GM23248 (cell line): ENCODE measurements around the gene RTL10. TPM values are rescaled to one million over a fixed set of nuclear protein-coding genes. Genes with fewer than 3 reads are reported as not detected.

Source experiments
- DNase-seq: peaks from one replicate; pipeline ENCODE4 v3.0.0-alpha.2; 2015
- H2AFZ ChIP-seq: fragments of 200-600 bp; sonication (generic); 2 replicates; pipeline ENCODE4 v1.6.1; 2016; ENCODE audit warnings: antibody characterized with exemption
- H3F3A ChIP-seq: fragments of 200-600 bp; sonication (generic); 2 replicates; pipeline ENCODE4 v1.6.1; 2016; ENCODE audit warnings: mild to moderate bottlenecking, antibody characterized with exemption, mixed run types; ENCODE audit not compliant: insufficient read depth
- H3K27ac ChIP-seq: fragments of 200-600 bp; sonication (generic); 2 replicates; pipeline ENCODE4 v1.5.1; 2016; ENCODE audit warnings: mild to moderate bottlenecking
- H3K27me3 ChIP-seq: fragments of 200-600 bp; sonication (generic); replicated peaks from 2 replicates; pipeline ENCODE4 v1.6.1; 2016; ENCODE audit warnings: mild to moderate bottlenecking; ENCODE audit not compliant: insufficient read depth
- H3K36me3 ChIP-seq: fragments of 200-600 bp; sonication (generic); 2 replicates; pipeline ENCODE4 v1.6.1; 2016; ENCODE audit warnings: low read depth, mild to moderate bottlenecking
- H3K4me1 ChIP-seq: fragments of 200-600 bp; sonication (generic); 2 replicates; pipeline ENCODE4 v1.6.1; 2016; ENCODE audit warnings: mild to moderate bottlenecking; ENCODE audit not compliant: insufficient read depth
- H3K4me2 ChIP-seq: fragments of 200-600 bp; sonication (generic); one replicate; pipeline ENCODE4 v1.6.1; 2016; ENCODE audit warnings: mild to moderate bottlenecking; ENCODE audit not compliant: unreplicated experiment
- H3K4me3 ChIP-seq: fragments of 200-600 bp; sonication (generic); 2 replicates; pipeline ENCODE4 v1.5.1; 2016; ENCODE audit warnings: mild to moderate bottlenecking
- H3K79me2 ChIP-seq: fragments of 200-600 bp; sonication (generic); 2 replicates; pipeline ENCODE4 v1.6.1; 2016; ENCODE audit warnings: mild to moderate bottlenecking; ENCODE audit not compliant: insufficient read depth
- H3K9ac ChIP-seq: fragments of 200-600 bp; sonication (generic); 2 replicates; pipeline ENCODE4 v1.6.1; 2016; ENCODE audit warnings: mild to moderate bottlenecking
- H3K9me2 ChIP-seq: fragments of 200-600 bp; sonication (generic); 2 replicates; pipeline ENCODE4 v1.6.1; 2016; ENCODE audit warnings: mixed run types, mild to moderate bottlenecking, moderate library complexity; ENCODE audit not compliant: insufficient read depth
- H3K9me3 ChIP-seq: fragments of 200-600 bp; sonication (generic); one replicate; pipeline ENCODE4 v1.6.1; 2017; ENCODE audit warnings: low read depth
- H4K20me1 ChIP-seq: fragments of 200-600 bp; sonication (generic); 2 replicates; pipeline ENCODE4 v1.6.0; 2016; ENCODE audit not compliant: insufficient read depth
- EZH2 ChIP-seq: fragments of 200-600 bp; sonication (generic); IDR thresholded peaks from 2 replicates; pipeline ENCODE4 v1.6.1; 2018; ENCODE audit warnings: antibody characterized with exemption, mild to moderate bottlenecking; ENCODE audit not compliant: insufficient read depth, poor library complexity, severe bottlenecking
- EZH2phosphoT487 ChIP-seq: fragments of 200-600 bp; sonication (generic); IDR thresholded peaks from 2 replicates; pipeline ENCODE4 v1.6.1; 2018; ENCODE audit warnings: antibody characterized with exemption, moderate library complexity, mild to moderate bottlenecking, low read depth; ENCODE audit not compliant: insufficient read depth
- WGBS, 2 experiments: methylation state at CpG; one replicate each; pipeline ENCODE4 v1.1.6; 2015 to 2017; ENCODE audit warnings: low lambda C conversion rate in 2 of 2, low coverage in 1 of 2; ENCODE audit errors: missing lambda C conversion rate in 2 of 2; 5-methylcytosine and 5-hydroxymethylcytosine counted together
- in situ Hi-C: fragments of 300-500 bp; cut with MboI; formaldehyde crosslinking; loops from 2 replicates; pipeline ENCODE4 v1.15.0; 2020
- polyA plus RNA-seq: library from polyadenylated mRNA; unstranded; fragments of >200 nt; fragmentation: Nextera tagmentation; extraction: Ambion mirVana; gene quantifications from 2 replicates; pipeline ENCODE4 v1.2.1, GENCODE V29; 2016
- total RNA-seq: library from RNA; depleted of rRNA; stranded (reverse); fragments of >200 nt; shearing (Covaris generic); gene quantifications from 2 replicates; pipeline ENCODE4 v1.2.3, GENCODE V29; 2014

Gene RTL10
- total and polyA plus RNA-seq, 2 experiments from 2014 or later = 14.2 to 23.8 TPM

DNA sequence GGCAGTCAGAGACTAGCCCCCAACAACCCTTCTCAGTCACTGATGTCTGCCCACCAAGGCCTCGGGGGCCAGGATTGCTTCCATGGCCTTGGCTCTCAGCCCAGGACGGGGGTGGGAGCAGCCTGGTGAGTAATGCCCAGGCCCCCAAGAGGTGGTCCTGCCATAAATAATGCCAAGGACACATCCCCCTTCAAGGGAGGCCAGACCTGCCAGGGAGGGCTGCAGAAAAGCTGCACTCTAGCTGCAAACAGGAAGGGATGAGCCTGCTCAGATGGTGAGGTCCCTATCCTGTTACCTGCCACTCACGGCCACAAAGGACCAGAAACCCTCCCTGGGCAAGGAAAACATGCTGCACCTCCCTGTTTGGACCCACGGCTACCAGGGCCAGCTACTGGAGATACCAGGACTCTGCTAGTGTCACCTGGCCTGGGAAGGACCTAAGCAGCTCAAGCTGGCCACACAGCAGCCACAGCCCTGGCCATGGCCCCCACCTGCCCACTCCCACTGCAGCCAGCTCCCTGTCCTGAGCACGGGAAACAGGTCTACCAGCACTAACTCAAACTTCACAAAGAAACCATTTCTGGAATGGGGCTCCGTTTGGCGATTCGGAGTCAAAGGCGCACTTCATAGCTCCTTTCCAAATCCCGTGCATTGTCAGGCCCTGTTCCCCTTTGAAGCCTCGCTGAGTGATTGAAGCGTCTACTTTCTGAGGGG, 12.1 kb downstream of the RTL10 start:
- Histone ChIP-seq H3K9me3 (no peaks in the 10 kb centered on the region), H3K36me3 (no peaks in the 10 kb centered on the region), H3K9ac (no peak overlapping the region), H4K20me1 (no peaks in the 10 kb centered on the region), H3K4me3 (no peak overlapping the region), H3K27me3 (no peaks in the 10 kb centered on the region), H3K4me1 (peaks cover 14% of the 10 kb centered on the region), H3K9me2 (no peaks in the 10 kb centered on the region), H3K4me2 (no peak overlapping the region), H3F3A (peaks cover 17% of the 10 kb centered on the region), H2AFZ (no peak overlapping the region), H3K27ac (no peak overlapping the region), H3K79me2 (peaks cover 44% of the 10 kb centered on the region)
- 93 to 95% methylated on average over 11 to 12 of the region's 12 CpGs for WGBS, 2 experiments
- no peak for DNase-seq
- TF ChIP-seq EZH2 = no peak
- TF ChIP-seq EZH2phosphoT487 = no peak
- in situ Hi-C loops = no loop called here

DNA sequence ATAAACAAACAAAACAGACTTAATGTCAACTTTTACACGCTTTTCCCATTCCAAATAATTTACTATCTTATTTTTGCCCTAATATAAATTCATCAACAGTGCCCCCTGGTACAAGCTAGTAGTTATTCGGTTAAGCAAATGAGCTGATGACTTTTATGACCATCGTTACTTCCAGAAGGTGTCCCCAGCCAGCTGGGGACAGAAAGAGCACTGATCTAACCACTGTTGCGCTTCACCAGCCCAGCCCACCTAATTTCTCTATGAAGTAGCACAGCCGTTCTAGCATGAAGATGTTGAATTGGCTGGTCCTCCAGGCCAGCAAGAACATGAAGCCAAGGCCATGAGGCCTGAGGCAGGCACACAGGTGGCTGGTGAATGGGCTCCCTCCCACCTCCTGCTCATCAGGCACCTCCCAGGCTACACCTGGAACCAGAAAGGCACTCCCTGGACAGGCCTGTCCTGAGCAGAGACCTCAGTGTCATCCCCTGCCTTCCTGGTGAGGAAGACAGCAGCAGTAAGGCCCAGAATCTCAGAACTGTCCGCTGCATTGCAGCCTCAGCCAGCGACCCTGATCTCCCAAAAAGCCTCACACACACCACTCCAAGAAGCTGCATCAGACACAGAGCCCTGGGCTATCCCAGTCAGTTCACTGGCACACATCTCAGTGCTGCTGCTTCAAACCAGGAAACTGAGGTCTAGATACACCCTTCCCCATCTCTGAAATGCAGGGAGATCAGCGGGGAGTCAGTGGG, 12.9 kb downstream of the RTL10 start:
- Histone ChIP-seq H3K79me2 (peaks cover 41% of the 10 kb centered on the region), H3K9me2 (no peaks in the 10 kb centered on the region), H4K20me1 (no peaks in the 10 kb centered on the region), H3K4me2 (no peak overlapping the region), H3K36me3 (no peaks in the 10 kb centered on the region), H3K9me3 (no peaks in the 10 kb centered on the region), H3K9ac (no peak overlapping the region), H3F3A (peaks cover 13% of the 10 kb centered on the region), H2AFZ (no peak overlapping the region), H3K4me3 (no peak overlapping the region), H3K4me1 (peaks cover 14% of the 10 kb centered on the region), H3K27ac (no peak overlapping the region), H3K27me3 (no peaks in the 10 kb centered on the region)
- in situ Hi-C loops = no loop called here
- DNase-seq = no peak
- 92 to 96% methylated on average over 8 of the region's 8 CpGs for WGBS, 2 experiments
- no peak for TF ChIP-seq EZH2

DNA sequence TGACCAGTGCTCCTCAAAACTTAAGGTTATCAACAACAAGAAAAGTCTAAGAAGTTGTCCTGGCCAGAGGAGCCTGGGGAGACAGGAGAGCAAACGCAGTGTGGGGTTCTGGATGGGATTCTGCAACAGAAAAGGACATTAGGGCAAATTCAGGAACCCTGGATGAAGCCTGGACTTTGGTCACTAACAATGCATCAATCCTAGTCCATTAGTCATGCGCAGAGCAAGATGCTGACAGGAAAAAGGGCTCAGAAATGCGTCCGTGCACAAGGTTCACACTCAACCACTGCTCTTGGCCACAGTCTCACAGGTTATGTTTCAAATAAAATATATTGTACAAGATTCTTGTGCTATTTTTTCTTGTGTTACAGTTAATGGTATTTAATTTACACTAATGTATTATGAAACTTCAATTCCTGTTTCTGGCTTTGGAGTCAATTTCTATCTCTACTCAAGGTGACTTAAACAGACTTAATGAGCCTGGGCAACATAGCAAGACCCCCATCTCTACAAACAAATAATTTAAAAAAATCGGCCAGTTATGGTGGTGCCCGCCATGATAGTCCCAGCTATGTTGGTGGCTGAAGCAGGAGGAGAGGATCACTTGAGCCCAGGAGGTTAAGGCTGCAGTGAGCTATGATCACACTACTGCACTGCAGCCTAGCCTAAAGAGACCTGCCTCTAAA, 13.6 kb downstream of the RTL10 start:
- no peaks in the 10 kb centered on the region for H4K20me1 ChIP-seq
- H3K79me2 ChIP-seq = peaks cover 38% of the 10 kb centered on the region
- no peak for TF ChIP-seq EZH2
- no peak for TF ChIP-seq EZH2phosphoT487
- peaks cover 15% of the 10 kb centered on the region for H3F3A ChIP-seq
- H3K27me3 ChIP-seq = no peaks in the 10 kb centered on the region
- no peak overlapping the region for H3K9ac ChIP-seq
- H3K9me2 ChIP-seq = no peaks in the 10 kb centered on the region
- H3K4me3 ChIP-seq = no peak overlapping the region
- peaks cover 20% of the 10 kb centered on the region for H3K4me1 ChIP-seq
- no peak overlapping the region for H2AFZ ChIP-seq
- WGBS, 2 experiments = 95 to 97% methylated on average over 6 of the region's 6 CpGs
- H3K9me3 ChIP-seq = no peaks in the 10 kb centered on the region
- H3K4me2 ChIP-seq = no peak overlapping the region
- in situ Hi-C loops = no loop called here
- H3K36me3 ChIP-seq = no peaks in the 10 kb centered on the region
- no peak for DNase-seq
- no peak overlapping the region for H3K27ac ChIP-seq

DNA sequence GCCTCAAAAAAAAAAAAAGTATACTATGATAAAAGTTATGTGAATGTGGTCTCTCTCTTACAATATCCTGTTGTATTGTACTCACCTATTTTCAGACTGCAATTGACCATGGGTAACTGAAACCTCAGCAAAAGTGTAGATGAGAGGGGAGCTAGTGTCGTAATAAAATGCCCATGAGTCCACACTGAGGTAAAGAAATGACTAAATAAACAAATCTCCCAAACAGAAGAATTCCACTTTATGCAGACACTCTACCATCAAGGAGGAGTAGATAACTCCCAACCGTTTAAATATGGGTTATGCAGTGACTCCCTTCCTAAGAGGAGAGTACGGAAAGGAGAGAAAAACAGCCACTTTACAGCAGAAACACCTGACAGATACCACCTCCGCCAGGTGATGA, 14.6 kb downstream of the RTL10 start:
- Histone ChIP-seq H3F3A (peaks cover 9% of the 10 kb centered on the region), H3K9me2 (no peaks in the 10 kb centered on the region), H3K4me2 (no peak overlapping the region), H3K27me3 (no peaks in the 10 kb centered on the region), H3K9ac (no peak overlapping the region), H3K79me2 (peaks cover 40% of the 10 kb centered on the region), H4K20me1 (no peaks in the 10 kb centered on the region), H3K4me1 (peaks cover 21% of the 10 kb centered on the region), H3K36me3 (no peaks in the 10 kb centered on the region), H3K9me3 (no peaks in the 10 kb centered on the region), H2AFZ (no peak overlapping the region), H3K27ac (no peak overlapping the region), H3K4me3 (no peak overlapping the region)
- in situ Hi-C loops = no loop called here
- WGBS, 2 experiments = 98 to 99% methylated on average over 4 of the region's 4 CpGs
- TF ChIP-seq EZH2phosphoT487 (no peak), EZH2 (no peak)
- no peak for DNase-seq
